ENCODE measurements around the gene CCNT1.

CCNT1 gene

GRCh38 chr12:48716493-48717251, at the start of gene CCNT1:
CCNT1 (minus strand) TSS chr12:48716707; CDS start chr12:48716675, 32 bp downstream.
- Histone ChIP-seq H2AFZ (ENCODE audit: low read length, unreplicated experiment) (peak within 1 kb of the TSS; percentile 90), H3K27me3 (ENCODE audit: insufficient read depth, low read length) (no peaks in the 10 kb centered on the region), H3K36me3 (ENCODE audit: insufficient read depth, low read length) (peaks cover 23% of the 10 kb centered on the region), H3K27ac (ENCODE audit: low read depth, low read length) (peak within 1 kb of the TSS; percentile 89), H3K4me3 (ENCODE audit: low read depth, low read length) (peak within 1 kb of the TSS; percentile 95), H3K4me1 (ENCODE audit: control insufficient read depth, insufficient read depth, low read length, unreplicated experiment) (peaks cover 17% of the 10 kb centered on the region), H3K79me2 (ENCODE audit: control insufficient read depth, insufficient read depth, low read length, unreplicated experiment) (peaks cover 45% of the 10 kb centered on the region)

DNA sequence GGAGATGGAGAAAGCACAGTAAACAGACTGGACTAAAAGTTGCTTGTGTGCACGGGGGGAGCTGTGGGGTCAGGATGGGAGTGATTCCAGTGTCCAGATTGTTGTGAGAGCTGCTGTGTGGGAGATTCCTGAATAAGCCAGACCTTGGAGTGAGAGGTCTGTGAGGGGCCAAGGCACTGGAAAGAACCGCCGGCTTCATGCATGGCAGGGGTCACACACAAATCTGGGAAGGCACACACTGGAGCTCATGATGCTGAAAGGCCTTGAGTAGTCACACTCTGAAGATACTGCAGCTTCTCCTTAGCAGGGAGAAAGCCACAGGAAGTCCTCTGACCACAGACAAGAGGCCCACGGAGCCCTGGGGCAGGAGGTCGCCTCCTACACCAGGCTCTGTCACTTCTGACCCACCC, 49.3 kb upstream of the CCNT1 start:
- Histone ChIP-seq H3K27me3 (ENCODE audit: insufficient read depth, low read length) (no peaks in the 10 kb centered on the region), H3K27ac (ENCODE audit: low read depth, low read length) (no peak overlapping the region), H3K79me2 (ENCODE audit: control insufficient read depth, insufficient read depth, low read length, unreplicated experiment) (no peaks in the 10 kb centered on the region), H2AFZ (ENCODE audit: low read length, unreplicated experiment) (no peak overlapping the region), H3K36me3 (ENCODE audit: insufficient read depth, low read length) (0 out of 2 replicates have a peak, but pooled peaks cover 5% of the 10 kb centered on the region), H3K4me3 (ENCODE audit: low read depth, low read length) (no peak overlapping the region), H3K4me1 (ENCODE audit: control insufficient read depth, insufficient read depth, low read length, unreplicated experiment) (peaks cover 24% of the 10 kb centered on the region)

DNA sequence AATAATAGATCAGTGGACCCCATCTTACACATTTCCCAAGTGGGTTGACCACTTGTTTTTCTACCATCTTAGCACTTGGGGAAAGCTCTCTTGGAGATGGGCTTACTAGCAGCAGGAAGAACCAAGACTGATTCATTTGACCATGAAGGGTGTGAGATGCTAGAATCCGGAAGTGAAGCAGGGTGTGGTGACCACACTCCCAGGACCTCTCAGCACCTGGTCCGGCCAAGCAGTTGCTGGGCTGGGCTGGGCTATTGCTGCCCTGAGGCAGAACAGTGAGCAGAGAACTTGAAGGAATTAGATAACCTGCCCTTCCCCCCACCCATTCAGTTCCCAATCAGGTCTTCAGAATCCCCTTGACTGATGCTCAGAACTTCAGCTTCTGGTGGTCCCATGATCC, 48.0 kb upstream of the CCNT1 start:
- no peak overlapping the region for H3K27ac ChIP-seq (ENCODE audit: low read depth, low read length)
- H3K27me3 ChIP-seq (ENCODE audit: insufficient read depth, low read length), result no peaks in the 10 kb centered on the region
- peaks cover 24% of the 10 kb centered on the region for H3K4me1 ChIP-seq (ENCODE audit: control insufficient read depth, insufficient read depth, low read length, unreplicated experiment)
- H3K36me3 ChIP-seq (ENCODE audit: insufficient read depth, low read length), result 0 out of 2 replicates have a peak, but pooled peaks cover 5% of the 10 kb centered on the region
- no peaks in the 10 kb centered on the region for H3K79me2 ChIP-seq (ENCODE audit: control insufficient read depth, insufficient read depth, low read length, unreplicated experiment)
- no peak overlapping the region for H3K4me3 ChIP-seq (ENCODE audit: low read depth, low read length)
- H2AFZ ChIP-seq (ENCODE audit: low read length, unreplicated experiment), result no peak overlapping the region

- Histone ChIP-seq H3K79me2 (ENCODE audit: control insufficient read depth, insufficient read depth, low read length, unreplicated experiment) (no peaks in the 10 kb centered on the region), H3K27ac (ENCODE audit: low read depth, low read length) (no peak overlapping the region), H3K4me3 (ENCODE audit: low read depth, low read length) (no peak overlapping the region), H2AFZ (ENCODE audit: low read length, unreplicated experiment) (no peak overlapping the region), H3K27me3 (ENCODE audit: insufficient read depth, low read length) (no peaks in the 10 kb centered on the region), H3K4me1 (ENCODE audit: control insufficient read depth, insufficient read depth, low read length, unreplicated experiment) (no peaks in the 10 kb centered on the region), H3K36me3 (ENCODE audit: insufficient read depth, low read length) (no peaks in the 10 kb centered on the region)
Observed at GRCh38 chr12:48758737-48759136, 42.2 kb upstream of the CCNT1 start.

DNA sequence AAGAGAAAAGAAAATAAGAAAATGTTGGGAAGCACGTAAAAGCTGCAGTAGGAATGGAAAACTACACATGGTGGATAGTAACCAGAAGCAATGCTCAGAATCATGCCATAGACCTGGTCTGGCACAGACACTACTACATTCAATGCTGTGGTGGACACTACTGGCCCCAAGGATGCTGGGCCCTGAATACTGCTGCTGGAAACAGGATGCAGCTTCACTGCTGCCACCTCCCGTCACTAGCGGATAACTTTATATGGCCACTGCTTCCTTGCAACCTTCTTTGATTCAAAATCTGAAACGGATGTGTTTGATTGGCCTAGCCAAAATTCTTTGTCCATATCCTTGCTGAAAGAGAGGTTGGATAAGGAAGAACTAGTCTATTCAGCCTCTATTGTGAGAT, 41.7 kb upstream of the CCNT1 start:
- H3K27ac ChIP-seq (ENCODE audit: low read depth, low read length), result no peak overlapping the region
- H2AFZ ChIP-seq (ENCODE audit: low read length, unreplicated experiment), result no peak overlapping the region
- H3K4me1 ChIP-seq (ENCODE audit: control insufficient read depth, insufficient read depth, low read length, unreplicated experiment), result no peaks in the 10 kb centered on the region
- no peak overlapping the region for H3K4me3 ChIP-seq (ENCODE audit: low read depth, low read length)
- no peaks in the 10 kb centered on the region for H3K79me2 ChIP-seq (ENCODE audit: control insufficient read depth, insufficient read depth, low read length, unreplicated experiment)
- no peaks in the 10 kb centered on the region for H3K36me3 ChIP-seq (ENCODE audit: insufficient read depth, low read length)
- H3K27me3 ChIP-seq (ENCODE audit: insufficient read depth, low read length), result no peaks in the 10 kb centered on the region

GRCh38 chr12:48750769-48751356, 34.4 kb upstream of the CCNT1 start:
- Histone ChIP-seq H2AFZ (ENCODE audit: low read length, unreplicated experiment) (peak overlapping the region; percentile 82), H3K36me3 (ENCODE audit: insufficient read depth, low read length) (no peaks in the 10 kb centered on the region), H3K4me1 (ENCODE audit: control insufficient read depth, insufficient read depth, low read length, unreplicated experiment) (peaks cover 13% of the 10 kb centered on the region), H3K27ac (ENCODE audit: low read depth, low read length) (no peak overlapping the region), H3K79me2 (ENCODE audit: control insufficient read depth, insufficient read depth, low read length, unreplicated experiment) (no peaks in the 10 kb centered on the region), H3K4me3 (ENCODE audit: low read depth, low read length) (no peak overlapping the region), H3K27me3 (ENCODE audit: insufficient read depth, low read length) (no peaks in the 10 kb centered on the region)

DNA sequence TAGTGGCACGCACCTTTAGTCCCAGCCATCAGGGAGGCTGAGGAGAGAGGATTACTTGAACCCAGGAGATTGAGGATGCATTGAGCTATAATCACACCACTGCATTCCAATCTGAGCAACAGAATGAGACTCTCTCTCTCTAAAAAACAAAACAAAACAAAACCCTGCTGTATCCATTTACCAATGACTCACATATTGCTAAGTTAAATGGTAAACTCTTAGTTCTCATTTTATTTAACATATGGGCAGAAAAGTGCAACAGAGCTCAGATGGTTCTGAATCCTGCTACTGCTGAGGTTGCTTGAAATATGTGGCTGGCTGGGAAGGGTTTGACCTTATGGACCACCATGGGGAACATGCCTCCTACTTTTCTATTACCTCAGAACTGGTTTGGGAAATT, 33.7 kb upstream of the CCNT1 start:
- no peak overlapping the region for H3K27ac ChIP-seq (ENCODE audit: low read depth, low read length)
- peak overlapping the region; percentile 82 for H2AFZ ChIP-seq (ENCODE audit: low read length, unreplicated experiment)

DNA sequence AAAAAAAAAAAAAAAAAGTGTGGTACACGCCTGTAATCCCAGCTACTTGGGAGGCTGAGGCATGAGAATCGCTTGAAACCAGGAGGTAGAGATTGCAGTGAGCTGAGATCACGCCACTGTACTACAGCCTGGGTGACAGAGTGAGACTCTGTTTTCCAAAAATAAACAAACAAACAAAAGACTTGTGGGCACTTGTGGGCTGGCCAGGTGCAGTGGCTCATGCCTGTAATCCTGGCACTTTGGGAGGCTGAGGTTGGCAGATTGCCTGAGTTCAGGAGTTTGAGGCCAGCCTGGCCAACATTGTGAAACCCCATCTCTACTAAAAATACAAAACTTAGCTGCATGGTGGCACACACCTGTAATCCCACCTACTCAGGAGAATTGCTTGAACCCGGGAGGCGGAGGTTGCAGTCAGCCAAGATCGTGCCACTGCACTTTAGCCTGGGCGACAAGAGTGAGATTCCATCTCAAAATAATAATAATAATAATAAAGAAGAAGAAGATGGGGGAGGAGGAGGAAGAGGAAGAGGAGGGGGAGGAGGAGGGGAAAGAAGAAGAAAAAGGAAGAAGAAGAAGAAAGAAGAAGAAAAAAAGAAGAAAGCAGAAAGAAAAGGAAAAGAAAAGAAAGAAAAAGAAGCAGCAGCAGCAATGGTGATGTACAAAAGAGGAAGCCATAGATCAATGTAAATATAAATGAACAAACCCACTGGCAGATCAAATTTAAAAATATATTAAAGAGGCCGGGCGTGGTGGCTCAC, 27.9 kb upstream of the CCNT1 start:
- H2AFZ ChIP-seq (ENCODE audit: low read length, unreplicated experiment), result no peak overlapping the region
- H3K27ac ChIP-seq (ENCODE audit: low read depth, low read length), result no peak overlapping the region
- H3K4me1 ChIP-seq (ENCODE audit: control insufficient read depth, insufficient read depth, low read length, unreplicated experiment), result no peaks in the 10 kb centered on the region

More for the DNA sequence above, 33.7 kb upstream of the CCNT1 start:
- Histone ChIP-seq H3K27me3 (ENCODE audit: insufficient read depth, low read length) (no peaks in the 10 kb centered on the region), H3K79me2 (ENCODE audit: control insufficient read depth, insufficient read depth, low read length, unreplicated experiment) (no peaks in the 10 kb centered on the region), H3K4me3 (ENCODE audit: low read depth, low read length) (no peak overlapping the region), H3K36me3 (ENCODE audit: insufficient read depth, low read length) (no peaks in the 10 kb centered on the region), H3K4me1 (ENCODE audit: control insufficient read depth, insufficient read depth, low read length, unreplicated experiment) (peaks cover 13% of the 10 kb centered on the region)

DNA sequence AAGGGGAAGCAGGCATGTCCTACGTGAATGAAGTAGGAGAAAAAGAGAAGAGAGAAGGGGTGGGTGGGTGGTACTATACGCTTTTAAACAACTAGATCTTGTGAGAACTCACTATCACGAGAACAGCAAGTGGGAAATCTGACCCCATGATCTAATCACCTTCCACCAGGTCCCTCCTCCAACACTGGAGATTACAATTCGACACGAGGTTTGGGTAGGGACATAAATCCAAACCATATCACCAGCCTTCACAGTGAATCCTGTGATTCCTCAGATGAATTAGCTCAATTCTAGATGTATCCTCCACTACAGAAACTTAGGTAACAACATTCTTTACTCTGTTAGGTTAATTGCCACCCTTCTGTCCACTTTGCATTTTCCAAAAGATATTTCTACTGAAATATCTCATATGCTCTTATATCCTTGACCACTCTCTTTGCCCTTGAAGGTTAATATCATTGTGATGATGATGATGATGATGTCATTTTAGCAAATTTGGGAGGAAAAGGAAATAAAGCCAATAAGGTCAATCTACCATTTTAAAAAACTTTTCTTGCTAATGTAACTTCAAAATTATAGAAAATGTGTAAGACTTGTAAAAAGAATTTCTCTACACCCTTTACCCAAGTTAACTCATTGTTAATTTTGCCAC, 23.2 kb upstream of the CCNT1 start:
- no peak overlapping the region for H3K4me3 ChIP-seq (ENCODE audit: low read depth, low read length)
- H3K4me1 ChIP-seq (ENCODE audit: control insufficient read depth, insufficient read depth, low read length, unreplicated experiment), result no peaks in the 10 kb centered on the region
- H3K27ac ChIP-seq (ENCODE audit: low read depth, low read length), result no peak overlapping the region
- H3K36me3 ChIP-seq (ENCODE audit: insufficient read depth, low read length), result no peaks in the 10 kb centered on the region
- H2AFZ ChIP-seq (ENCODE audit: low read length, unreplicated experiment), result no peak overlapping the region
- no peaks in the 10 kb centered on the region for H3K79me2 ChIP-seq (ENCODE audit: control insufficient read depth, insufficient read depth, low read length, unreplicated experiment)
- H3K27me3 ChIP-seq (ENCODE audit: insufficient read depth, low read length), result peaks cover 26% of the 10 kb centered on the region

More for the DNA sequence above, 27.9 kb upstream of the CCNT1 start:
- H3K27me3 ChIP-seq (ENCODE audit: insufficient read depth, low read length), result peaks cover 18% of the 10 kb centered on the region
- H3K4me3 ChIP-seq (ENCODE audit: low read depth, low read length), result no peak overlapping the region
- H3K36me3 ChIP-seq (ENCODE audit: insufficient read depth, low read length), result no peaks in the 10 kb centered on the region
- H3K79me2 ChIP-seq (ENCODE audit: control insufficient read depth, insufficient read depth, low read length, unreplicated experiment), result no peaks in the 10 kb centered on the region

DNA sequence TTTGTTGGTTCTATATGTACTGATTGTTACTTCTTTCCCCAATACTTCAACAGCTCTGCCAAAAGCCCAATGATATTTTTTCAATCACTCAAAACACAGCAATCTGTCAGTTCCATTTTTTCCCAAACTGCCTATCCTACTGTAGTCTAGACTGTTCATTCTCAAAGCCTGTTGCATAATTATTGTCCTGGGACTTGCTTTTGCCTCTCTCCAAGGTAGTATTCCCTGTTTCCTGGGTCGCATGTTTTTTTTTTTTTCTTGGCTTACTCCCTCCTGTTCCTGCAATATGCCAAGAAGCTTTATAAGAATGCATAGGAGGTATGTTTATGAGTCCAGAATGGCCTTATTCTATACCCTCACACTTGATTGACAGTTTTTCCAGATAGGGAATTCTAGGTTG, 19.9 kb upstream of the CCNT1 start:
- H2AFZ ChIP-seq (ENCODE audit: low read length, unreplicated experiment), result no peak overlapping the region
- H3K4me1 ChIP-seq (ENCODE audit: control insufficient read depth, insufficient read depth, low read length, unreplicated experiment), result no peaks in the 10 kb centered on the region
- H3K36me3 ChIP-seq (ENCODE audit: insufficient read depth, low read length), result no peaks in the 10 kb centered on the region
- H3K4me3 ChIP-seq (ENCODE audit: low read depth, low read length), result no peak overlapping the region
- peaks cover 23% of the 10 kb centered on the region for H3K27me3 ChIP-seq (ENCODE audit: insufficient read depth, low read length)
- H3K27ac ChIP-seq (ENCODE audit: low read depth, low read length), result no peak overlapping the region
- no peaks in the 10 kb centered on the region for H3K79me2 ChIP-seq (ENCODE audit: control insufficient read depth, insufficient read depth, low read length, unreplicated experiment)
